ENCODE results near the gene AOAH.

AOAH gene

DNA sequence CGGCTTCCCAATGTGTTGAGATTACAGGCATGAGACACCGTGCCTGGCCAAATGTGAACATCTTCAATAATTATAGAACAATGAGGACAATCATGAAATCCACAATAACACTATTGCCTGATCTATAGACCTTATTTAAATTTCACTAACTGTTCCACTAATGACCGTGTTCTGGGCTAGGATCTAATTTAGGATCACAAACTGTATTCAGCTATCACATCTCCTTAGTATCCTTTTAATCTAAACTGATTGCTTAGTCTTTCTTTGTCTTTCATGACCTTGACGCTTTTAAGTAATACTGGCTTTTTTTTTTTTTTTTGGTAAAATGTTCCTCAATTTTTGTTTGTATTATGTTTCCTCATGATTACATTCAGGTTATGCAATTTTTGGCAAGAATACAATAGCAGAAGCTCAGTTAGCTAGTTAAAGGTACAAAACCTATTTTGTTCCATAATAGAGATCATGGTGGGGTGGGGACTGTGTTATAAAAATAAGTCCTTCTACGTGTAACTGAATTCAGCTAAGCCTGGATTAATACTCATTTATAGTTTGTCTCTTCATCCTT is 158.4 kb downstream of the AOAH start:
- Histone ChIP-seq H3K4me1 (ENCODE audit: control insufficient read depth, insufficient read depth, low read length) (peaks cover 13% of the 10 kb centered on the region), H3K9ac (ENCODE audit: low read length) (no peak overlapping the region), H3K36me3 (ENCODE audit: control insufficient read depth, insufficient read depth, low read length, severe bottlenecking) (no peaks in the 10 kb centered on the region), H3K27me3 (replicated peaks; ENCODE audit: control insufficient read depth, insufficient read depth, low read length) (peaks cover 14% of the 10 kb centered on the region), H3K9me3 (ENCODE audit: control insufficient read depth, low read length) (no peaks in the 10 kb centered on the region), H3K4me3 (ENCODE audit: low read length) (no peak overlapping the region)
- DNase-seq (ENCODE audit: low read depth), result peak; percentile 8

DNA sequence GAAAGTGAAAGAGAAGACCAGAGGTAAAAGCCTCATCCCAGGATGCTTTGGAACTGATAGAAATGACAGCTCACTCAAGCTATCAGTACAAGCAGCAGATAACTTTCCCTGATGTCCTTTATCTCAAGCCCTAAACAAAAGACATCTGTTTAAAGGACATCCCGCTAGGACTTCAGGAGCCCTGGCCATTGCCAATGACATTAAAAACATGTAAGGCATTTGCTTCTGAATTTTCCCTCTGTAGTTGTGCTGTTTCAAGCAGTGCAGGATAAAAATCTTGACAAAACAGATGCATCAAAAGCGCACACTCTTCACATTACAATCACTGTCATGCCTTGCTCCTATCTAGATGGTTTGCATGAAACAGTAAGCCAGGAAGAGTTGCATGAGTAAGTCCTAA is 159.8 kb downstream of the AOAH start:
- Histone ChIP-seq H3K4me1 (ENCODE audit: control insufficient read depth, insufficient read depth, low read length) (peaks cover 13% of the 10 kb centered on the region), H3K27me3 (replicated peaks; ENCODE audit: control insufficient read depth, insufficient read depth, low read length) (peaks cover 10% of the 10 kb centered on the region), H3K36me3 (ENCODE audit: control insufficient read depth, insufficient read depth, low read length, severe bottlenecking) (no peaks in the 10 kb centered on the region), H3K4me3 (ENCODE audit: low read length) (no peak overlapping the region), H3K9me3 (ENCODE audit: control insufficient read depth, low read length) (no peaks in the 10 kb centered on the region), H3K9ac (ENCODE audit: low read length) (no peak overlapping the region)
- DNase-seq (ENCODE audit: low read depth), result no peak

DNA sequence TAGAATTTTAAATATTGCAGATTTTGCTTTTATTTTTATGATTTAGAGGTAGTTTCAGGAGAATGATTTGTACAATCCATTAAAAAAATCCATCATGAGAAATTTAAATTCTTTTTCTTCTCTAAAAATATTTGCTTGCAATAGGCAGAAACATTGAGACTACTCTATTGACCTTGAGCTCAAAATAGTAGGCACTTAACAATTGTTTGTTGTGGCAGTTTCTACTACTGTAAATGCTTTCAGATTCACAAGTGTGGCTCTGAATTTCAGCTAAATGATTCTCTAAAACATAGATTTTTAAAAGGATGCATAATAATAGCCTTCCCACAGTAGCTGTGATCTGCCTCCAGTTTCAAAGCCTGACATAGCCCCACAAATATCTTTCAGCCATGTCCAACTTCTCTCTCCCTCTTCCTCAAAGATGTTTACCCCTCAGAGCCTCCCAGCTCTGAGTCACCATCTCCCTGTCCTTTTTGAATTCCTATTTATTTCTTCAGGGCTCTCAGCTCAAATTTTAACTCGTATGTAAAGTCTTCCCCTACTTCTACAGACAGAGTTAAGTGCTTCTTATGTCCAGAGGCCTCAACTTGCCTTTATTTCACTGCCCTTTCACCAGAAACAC is 160.5 kb downstream of the AOAH start:
- H3K36me3 ChIP-seq (ENCODE audit: control insufficient read depth, insufficient read depth, low read length, severe bottlenecking), result no peaks in the 10 kb centered on the region
- H3K9me3 ChIP-seq (ENCODE audit: control insufficient read depth, low read length), result no peaks in the 10 kb centered on the region
- no peak overlapping the region for H3K9ac ChIP-seq (ENCODE audit: low read length)
- no peak overlapping the region for H3K4me3 ChIP-seq (ENCODE audit: low read length)
- H3K4me1 ChIP-seq (ENCODE audit: control insufficient read depth, insufficient read depth, low read length), result peaks cover 13% of the 10 kb centered on the region
- peaks cover 10% of the 10 kb centered on the region for H3K27me3 ChIP-seq (replicated peaks; ENCODE audit: control insufficient read depth, insufficient read depth, low read length)
- peak; percentile 28 for DNase-seq (ENCODE audit: low read depth)

DNA sequence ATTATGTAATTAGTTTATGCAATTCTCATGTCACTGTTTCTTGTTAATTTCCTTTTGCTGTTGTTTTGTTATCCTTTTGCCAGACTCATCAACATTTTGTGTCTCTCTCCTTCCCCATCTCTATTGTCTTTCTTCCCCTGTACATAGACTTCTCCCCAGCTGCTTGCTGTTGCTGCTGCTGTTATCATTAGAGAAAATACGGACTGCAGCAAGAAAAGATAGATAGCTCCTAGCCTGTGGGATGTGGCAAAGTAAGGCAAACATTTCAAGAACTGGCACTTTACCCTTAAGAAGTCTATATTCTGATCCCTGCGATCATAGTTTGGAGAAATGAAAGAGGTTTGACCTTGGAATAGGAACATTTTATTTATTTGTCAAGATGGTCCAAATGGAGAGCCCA is 162.2 kb downstream of the AOAH start:
- H3K27me3 ChIP-seq (replicated peaks; ENCODE audit: control insufficient read depth, insufficient read depth, low read length), result peaks cover 10% of the 10 kb centered on the region
- H3K4me1 ChIP-seq (ENCODE audit: control insufficient read depth, insufficient read depth, low read length), result peaks cover 13% of the 10 kb centered on the region
- DNase-seq (ENCODE audit: low read depth), result no peak
- no peak overlapping the region for H3K4me3 ChIP-seq (ENCODE audit: low read length)
- H3K9ac ChIP-seq (ENCODE audit: low read length), result no peak overlapping the region
- H3K36me3 ChIP-seq (ENCODE audit: control insufficient read depth, insufficient read depth, low read length, severe bottlenecking), result no peaks in the 10 kb centered on the region
- H3K9me3 ChIP-seq (ENCODE audit: control insufficient read depth, low read length), result no peaks in the 10 kb centered on the region

DNA sequence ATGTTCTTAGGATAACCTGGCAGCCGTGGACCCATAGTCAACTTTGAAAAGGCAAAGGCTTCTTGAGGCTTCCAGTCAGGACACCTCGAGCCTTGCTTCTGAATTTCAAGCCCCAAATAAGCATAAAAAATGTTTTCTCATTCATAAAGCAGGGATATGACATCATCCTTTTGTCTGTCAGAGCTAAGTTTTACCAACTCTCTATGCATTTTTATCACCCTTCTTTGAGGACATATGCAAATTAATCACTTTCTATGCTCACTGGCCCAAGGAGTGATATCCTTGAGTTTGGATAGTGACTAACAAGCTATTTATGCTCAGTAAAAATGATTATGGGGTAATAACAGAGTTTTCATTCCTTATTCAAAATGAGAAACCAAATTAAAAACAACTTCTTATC is 175.3 kb downstream of the AOAH start:
- no peak overlapping the region for H3K9ac ChIP-seq (ENCODE audit: low read length)
- DNase-seq (ENCODE audit: low read depth), result no peak
- H3K9me3 ChIP-seq (ENCODE audit: control insufficient read depth, low read length), result no peaks in the 10 kb centered on the region
- no peaks in the 10 kb centered on the region for H3K36me3 ChIP-seq (ENCODE audit: control insufficient read depth, insufficient read depth, low read length, severe bottlenecking)
- H3K27me3 ChIP-seq (replicated peaks; ENCODE audit: control insufficient read depth, insufficient read depth, low read length), result peaks cover 13% of the 10 kb centered on the region
- H3K4me1 ChIP-seq (ENCODE audit: control insufficient read depth, insufficient read depth, low read length), result no peaks in the 10 kb centered on the region
- H3K4me3 ChIP-seq (ENCODE audit: low read length), result no peak overlapping the region

DNA sequence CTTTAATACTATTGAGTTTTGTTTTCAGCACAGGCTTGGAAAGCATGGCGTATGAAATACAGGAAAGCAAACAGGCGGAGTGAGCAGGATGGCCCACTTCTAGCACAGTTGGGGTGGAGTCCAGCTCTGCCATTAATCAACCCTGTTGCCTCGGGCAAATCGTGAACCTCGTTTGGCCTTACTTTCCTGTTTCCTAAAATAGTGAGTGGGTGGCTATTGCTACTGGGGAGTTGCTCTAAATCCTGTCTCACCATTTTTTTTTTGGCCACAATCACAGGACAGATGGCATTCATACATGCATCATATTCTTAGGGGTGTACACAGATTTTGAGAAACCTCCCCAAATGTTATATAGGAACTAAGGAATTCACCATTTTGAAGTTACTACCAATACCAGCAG is 176.9 kb downstream of the AOAH start:
- H3K4me3 ChIP-seq (ENCODE audit: low read length), result no peak overlapping the region
- H3K27me3 ChIP-seq (replicated peaks; ENCODE audit: control insufficient read depth, insufficient read depth, low read length), result peaks cover 13% of the 10 kb centered on the region
- H3K4me1 ChIP-seq (ENCODE audit: control insufficient read depth, insufficient read depth, low read length), result no peaks in the 10 kb centered on the region
- no peak overlapping the region for H3K9ac ChIP-seq (ENCODE audit: low read length)
- no peaks in the 10 kb centered on the region for H3K9me3 ChIP-seq (ENCODE audit: control insufficient read depth, low read length)
- no peak for DNase-seq (ENCODE audit: low read depth)
- H3K36me3 ChIP-seq (ENCODE audit: control insufficient read depth, insufficient read depth, low read length, severe bottlenecking), result no peaks in the 10 kb centered on the region

DNA sequence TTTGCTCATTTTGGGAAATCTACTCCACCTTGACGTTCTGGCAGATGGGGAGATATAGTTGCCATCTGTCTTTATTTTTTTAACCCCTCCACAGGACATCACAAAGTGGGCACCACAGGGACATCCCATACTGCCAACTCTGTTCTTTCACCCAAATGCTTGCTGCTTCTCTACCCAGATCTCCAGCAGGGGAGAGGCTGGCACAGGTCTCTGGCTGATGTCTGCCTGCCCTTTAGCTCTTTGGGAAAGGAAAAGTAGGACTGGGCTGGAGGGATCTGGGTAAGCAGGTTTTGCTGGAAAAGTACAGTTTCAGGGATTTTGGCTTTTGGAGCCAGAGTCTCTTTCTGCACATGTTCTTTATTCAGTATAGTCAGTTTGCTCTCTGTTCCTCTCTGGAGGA is 178.0 kb downstream of the AOAH start:
- DNase-seq (ENCODE audit: low read depth), result no peak
- Histone ChIP-seq H3K36me3 (ENCODE audit: control insufficient read depth, insufficient read depth, low read length, severe bottlenecking) (no peaks in the 10 kb centered on the region), H3K4me3 (ENCODE audit: low read length) (no peak overlapping the region), H3K27me3 (replicated peaks; ENCODE audit: control insufficient read depth, insufficient read depth, low read length) (peaks cover 13% of the 10 kb centered on the region), H3K9ac (ENCODE audit: low read length) (no peak overlapping the region), H3K9me3 (ENCODE audit: control insufficient read depth, low read length) (no peaks in the 10 kb centered on the region), H3K4me1 (ENCODE audit: control insufficient read depth, insufficient read depth, low read length) (no peaks in the 10 kb centered on the region)

DNA sequence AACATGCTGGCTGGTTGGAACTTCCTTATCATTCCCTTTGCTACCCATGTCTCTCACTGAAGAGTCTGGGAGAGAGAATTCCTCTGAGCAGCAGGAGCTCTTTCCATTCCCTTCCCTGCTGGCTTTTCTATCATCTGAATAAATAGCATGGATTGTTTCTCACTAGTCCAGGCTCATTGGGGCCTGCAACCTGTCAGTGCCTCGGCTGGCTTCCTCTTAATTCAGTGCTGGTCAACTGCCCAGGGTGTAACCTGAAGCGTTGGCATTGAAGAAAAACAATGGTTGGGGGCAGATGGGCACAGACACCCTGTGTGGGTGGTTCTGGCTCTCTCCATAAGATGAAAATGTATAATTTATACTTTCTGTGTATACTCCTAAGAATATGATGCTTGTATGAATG is 179.0 kb downstream of the AOAH start:
- Histone ChIP-seq H3K9me3 (ENCODE audit: control insufficient read depth, low read length) (no peaks in the 10 kb centered on the region), H3K4me3 (ENCODE audit: low read length) (no peak overlapping the region), H3K4me1 (ENCODE audit: control insufficient read depth, insufficient read depth, low read length) (no peaks in the 10 kb centered on the region), H3K9ac (ENCODE audit: low read length) (no peak overlapping the region), H3K36me3 (ENCODE audit: control insufficient read depth, insufficient read depth, low read length, severe bottlenecking) (no peaks in the 10 kb centered on the region), H3K27me3 (replicated peaks; ENCODE audit: control insufficient read depth, insufficient read depth, low read length) (peaks cover 18% of the 10 kb centered on the region)
- no peak for DNase-seq (ENCODE audit: low read depth)

DNA sequence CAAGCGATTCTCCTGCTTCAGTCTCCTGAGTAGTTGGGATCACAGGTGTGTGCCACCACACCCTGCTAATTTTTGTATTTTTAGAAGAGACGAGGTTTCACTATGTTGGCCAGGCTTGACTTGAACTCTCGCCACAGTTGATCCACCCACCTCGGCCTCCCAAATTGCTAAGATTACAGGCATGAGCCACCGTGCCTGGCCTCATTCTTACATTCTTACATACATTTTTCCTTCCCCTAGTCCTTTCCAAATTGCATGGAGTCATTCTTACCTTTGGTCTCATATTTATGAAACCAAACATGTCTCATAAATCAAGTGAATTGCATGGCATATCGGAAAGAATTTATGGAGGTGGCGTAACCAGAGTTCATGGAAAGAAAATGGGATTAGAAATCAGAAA is 186.2 kb downstream of the AOAH start:
- H3K9ac ChIP-seq (ENCODE audit: low read length), result no peak overlapping the region
- no peak overlapping the region for H3K4me3 ChIP-seq (ENCODE audit: low read length)
- no peaks in the 10 kb centered on the region for H3K36me3 ChIP-seq (ENCODE audit: control insufficient read depth, insufficient read depth, low read length, severe bottlenecking)
- H3K9me3 ChIP-seq (ENCODE audit: control insufficient read depth, low read length), result no peaks in the 10 kb centered on the region
- H3K27me3 ChIP-seq (replicated peaks; ENCODE audit: control insufficient read depth, insufficient read depth, low read length), result peaks cover 25% of the 10 kb centered on the region
- DNase-seq (ENCODE audit: low read depth), result no peak
- no peaks in the 10 kb centered on the region for H3K4me1 ChIP-seq (ENCODE audit: control insufficient read depth, insufficient read depth, low read length)

DNA sequence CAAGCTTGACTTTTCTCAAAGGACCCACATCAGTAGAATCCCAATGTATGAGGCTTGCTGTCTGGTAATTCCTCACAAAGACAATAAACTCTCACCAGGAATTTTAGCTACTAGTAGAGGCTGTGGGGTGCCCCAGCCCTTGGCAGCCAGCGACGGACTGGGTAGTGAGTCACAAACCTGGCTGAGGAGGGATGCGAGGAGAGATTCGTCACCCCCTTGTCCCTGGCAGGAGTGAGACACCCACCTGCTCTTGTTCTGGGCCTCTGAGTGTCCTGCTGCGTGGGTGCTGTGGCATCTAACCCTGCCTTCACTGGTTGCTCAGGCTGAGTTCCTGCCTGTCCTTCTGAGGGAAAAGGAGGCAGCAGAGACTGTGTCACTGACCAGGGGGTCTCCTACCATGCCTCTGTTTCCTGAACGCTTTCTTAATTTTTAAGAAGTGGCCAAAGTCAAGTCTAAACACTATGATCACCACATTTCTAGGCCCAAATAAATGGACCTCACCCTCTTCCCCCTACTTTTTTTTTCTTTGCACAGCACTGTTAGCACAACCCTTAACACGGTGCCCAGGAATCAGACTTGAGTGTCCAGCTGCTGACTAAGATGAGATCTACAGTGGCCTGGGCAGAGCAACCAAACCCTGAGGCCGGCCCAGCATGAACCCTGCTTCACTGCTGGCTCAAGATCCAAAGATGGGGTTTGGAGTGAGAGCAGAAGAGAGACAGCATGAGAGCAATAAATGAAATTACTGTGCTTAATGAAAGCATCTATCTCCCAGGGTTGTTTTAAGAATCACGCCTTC is 188.2 kb downstream of the AOAH start:
- no peak for DNase-seq (ENCODE audit: low read depth)
- no peaks in the 10 kb centered on the region for H3K36me3 ChIP-seq (ENCODE audit: control insufficient read depth, insufficient read depth, low read length, severe bottlenecking)
- H3K4me3 ChIP-seq (ENCODE audit: low read length), result no peak overlapping the region
- H3K9ac ChIP-seq (ENCODE audit: low read length), result no peak overlapping the region
- H3K27me3 ChIP-seq (replicated peaks; ENCODE audit: control insufficient read depth, insufficient read depth, low read length), result peaks cover 31% of the 10 kb centered on the region
- H3K9me3 ChIP-seq (ENCODE audit: control insufficient read depth, low read length), result no peaks in the 10 kb centered on the region
- H3K4me1 ChIP-seq (ENCODE audit: control insufficient read depth, insufficient read depth, low read length), result no peaks in the 10 kb centered on the region

DNA sequence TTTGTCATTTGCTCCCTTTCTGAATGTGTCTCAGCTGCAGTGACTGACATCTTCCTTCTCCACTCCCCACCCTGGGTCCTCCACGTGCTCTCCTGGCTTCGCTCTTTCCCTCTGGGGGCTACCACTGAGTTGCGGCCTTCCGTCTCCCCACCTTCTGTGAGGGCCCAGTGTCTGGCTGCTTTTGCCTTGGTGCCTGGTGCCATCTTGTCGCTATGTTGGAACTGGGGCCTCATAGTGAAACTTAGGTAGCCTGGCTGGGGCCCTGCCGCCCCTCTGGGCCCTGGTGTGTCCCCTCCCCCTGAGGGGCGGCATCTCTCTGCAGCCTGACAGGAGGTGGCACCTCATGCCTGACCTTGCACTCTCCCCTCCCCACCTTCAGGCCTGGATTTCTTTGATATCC is 190.6 kb downstream of the AOAH start:
- Histone ChIP-seq H3K36me3 (ENCODE audit: control insufficient read depth, insufficient read depth, low read length, severe bottlenecking) (no peaks in the 10 kb centered on the region), H3K9ac (ENCODE audit: low read length) (no peak overlapping the region), H3K27me3 (replicated peaks; ENCODE audit: control insufficient read depth, insufficient read depth, low read length) (peaks cover 26% of the 10 kb centered on the region), H3K4me3 (ENCODE audit: low read length) (no peak overlapping the region), H3K9me3 (ENCODE audit: control insufficient read depth, low read length) (no peaks in the 10 kb centered on the region), H3K4me1 (ENCODE audit: control insufficient read depth, insufficient read depth, low read length) (no peaks in the 10 kb centered on the region)
- no peak for DNase-seq (ENCODE audit: low read depth)

Data from adipocyte (in vitro differentiated cells).